C1 segment of cervical spinal cord (tissue), 14 donors: ENCODE data around the gene FUNDC1.

Experiments
- DNase-seq, 14 donors: peaks; one replicate each; lab custom pipeline; 2025; lab: John Stamatoyannopoulos, UW

The FUNDC1 gene

GRCh38 chrX:44482575-44482974 is 60.1 kb downstream of the FUNDC1 start:
- DNase-seq = no peak

GRCh38 chrX:44480591-44480990 is 62.1 kb downstream of the FUNDC1 start:
- no peak for DNase-seq

- no peak for DNase-seq
Measured at GRCh38 chrX:44474410-44474809, 68.2 kb downstream of the FUNDC1 start.
